Measurements from ENCODE around the gene OR2V2.
"Not testable (repeated sequence)": the region's sequence is repeated elsewhere in the genome, so short reads cannot be mapped to it uniquely, and the experiment has no call there.

OR2V2 gene

DNA sequence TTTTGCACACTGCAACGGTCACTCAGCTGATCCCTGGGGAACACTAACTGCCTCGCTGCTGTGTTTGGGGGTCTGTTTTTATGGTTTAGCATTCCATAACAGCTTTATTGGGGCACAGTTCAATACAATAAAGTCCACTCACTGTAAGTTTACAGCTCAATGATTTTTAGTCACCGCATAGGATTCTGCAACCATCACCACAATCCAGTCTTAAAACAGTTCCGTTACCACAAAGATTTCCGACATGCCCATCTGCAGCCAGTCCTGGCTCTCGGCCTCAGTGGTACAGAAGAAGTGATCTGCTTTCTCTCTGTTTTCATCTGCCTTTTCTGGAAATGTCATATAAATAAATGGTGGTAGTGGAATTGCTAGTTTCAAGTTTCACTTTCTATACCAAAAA lies 23.6 kb downstream of the OR2V2 start:
- DNase-seq, result no peak

- no peak for DNase-seq
Measured at GRCh38 chr5:181171782-181172181, 24.4 kb downstream of the OR2V2 start.

DNA sequence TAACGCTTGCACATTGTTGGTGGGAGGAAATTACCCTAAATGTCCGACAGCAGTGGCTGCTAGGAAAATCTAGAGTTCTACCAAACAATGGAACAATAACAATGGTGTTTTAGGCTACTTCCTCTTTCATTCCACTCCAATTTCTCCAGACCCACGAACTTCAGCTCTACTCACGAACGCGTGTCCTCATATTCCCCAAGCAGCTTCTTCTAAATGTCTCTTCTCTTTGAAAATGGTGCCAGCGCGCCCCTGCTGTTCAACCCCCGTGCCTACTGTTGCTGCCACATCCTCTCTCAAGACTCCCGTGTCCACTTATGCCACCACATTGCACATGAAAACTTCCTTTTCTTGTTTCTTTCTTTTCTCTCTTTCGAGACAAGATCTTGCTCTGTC lies 25.6 kb downstream of the OR2V2 start:
- DNase-seq, result no peak

DNA sequence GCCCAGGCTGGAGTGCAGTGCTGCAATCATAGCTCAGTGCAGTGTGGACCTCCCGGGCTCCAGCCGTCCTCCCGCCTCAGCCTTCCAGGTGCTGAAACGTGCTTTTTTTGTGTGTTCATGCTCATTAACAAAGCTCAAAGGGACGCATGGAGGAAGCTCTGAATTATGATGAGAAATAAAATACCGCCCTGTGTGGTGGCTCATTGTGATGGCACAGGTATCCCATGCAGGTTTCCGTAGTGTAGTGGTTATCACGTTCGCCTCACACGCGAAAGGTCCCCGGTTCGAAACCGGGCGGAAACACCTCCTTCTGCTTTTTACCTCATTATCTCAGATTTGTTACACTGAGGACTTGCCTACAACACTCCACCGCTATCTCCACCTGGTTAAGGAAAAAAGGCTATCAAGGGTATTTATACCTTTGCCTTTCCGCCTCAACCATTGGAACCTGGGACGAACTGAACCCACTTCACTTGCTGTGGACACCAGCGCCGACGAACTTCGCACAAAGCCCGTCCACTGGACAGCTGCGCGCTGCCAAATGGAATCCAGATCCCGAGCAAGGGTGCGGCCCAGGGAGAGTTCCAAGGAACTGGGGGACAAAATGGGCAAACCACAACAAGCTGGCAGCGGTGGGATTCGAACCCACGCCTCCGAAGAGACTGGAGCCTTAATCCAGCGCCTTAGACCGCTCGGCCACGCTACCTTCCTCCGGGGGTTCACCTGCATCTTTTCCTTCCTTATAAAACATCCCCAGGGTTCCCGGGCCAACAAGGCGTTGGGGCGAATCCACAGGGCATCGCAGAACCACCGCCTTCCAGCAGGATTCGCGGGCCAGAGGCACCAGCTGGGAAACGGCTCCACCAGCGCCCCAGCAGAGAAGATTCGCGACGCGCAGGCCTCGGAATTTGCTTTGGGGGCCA lies 26.3 kb downstream of the OR2V2 start:
- no peak for DNase-seq

GRCh38 chr5:181176254-181176952 lies 29.0 kb downstream of the OR2V2 start:
- DNase-seq, result no peak

DNA sequence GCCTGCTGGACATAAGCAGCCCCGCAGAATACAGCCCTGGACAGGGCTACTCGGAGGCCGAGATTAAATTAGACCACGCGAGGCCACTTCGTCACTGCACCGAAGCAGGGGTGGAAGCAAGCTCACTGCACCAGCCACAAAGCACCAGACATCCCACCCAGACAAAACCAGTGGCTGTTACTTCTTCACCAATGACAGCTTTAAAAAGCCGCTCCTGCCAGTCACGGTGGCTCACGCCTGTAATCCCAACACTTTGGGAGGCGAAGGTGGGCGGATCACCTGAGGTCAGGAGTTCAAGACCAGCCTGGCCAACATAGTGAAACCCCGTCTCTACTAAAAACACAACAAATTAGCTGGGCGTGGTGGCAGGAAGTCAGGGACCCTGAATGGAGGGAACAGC lies 30.2 kb downstream of the OR2V2 start:
- DNase-seq, result not testable (repeated sequence)

GRCh38 chr5:181181650-181182565 lies 34.5 kb downstream of the OR2V2 start:
- no peak for DNase-seq

DNA sequence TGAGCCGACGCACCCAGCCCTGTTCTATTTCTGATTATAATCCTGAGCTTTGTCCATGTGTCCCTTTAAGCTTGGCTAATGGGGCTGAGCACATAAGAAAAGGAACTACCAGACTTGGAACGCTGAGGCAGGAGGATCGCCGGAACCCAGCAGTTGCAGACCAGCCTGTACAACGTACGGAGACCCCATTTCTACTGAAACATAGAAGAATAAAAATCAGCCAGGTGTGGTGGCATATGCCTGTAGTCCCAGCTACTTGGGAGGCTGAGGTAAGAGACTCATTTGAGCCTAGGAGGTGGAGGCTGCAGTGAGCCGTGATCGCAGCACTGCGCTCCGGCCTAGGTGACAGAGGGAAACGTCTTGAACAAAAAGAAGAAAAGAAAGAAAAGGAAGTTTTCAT lies 35.3 kb downstream of the OR2V2 start:
- no peak for DNase-seq

DNA sequence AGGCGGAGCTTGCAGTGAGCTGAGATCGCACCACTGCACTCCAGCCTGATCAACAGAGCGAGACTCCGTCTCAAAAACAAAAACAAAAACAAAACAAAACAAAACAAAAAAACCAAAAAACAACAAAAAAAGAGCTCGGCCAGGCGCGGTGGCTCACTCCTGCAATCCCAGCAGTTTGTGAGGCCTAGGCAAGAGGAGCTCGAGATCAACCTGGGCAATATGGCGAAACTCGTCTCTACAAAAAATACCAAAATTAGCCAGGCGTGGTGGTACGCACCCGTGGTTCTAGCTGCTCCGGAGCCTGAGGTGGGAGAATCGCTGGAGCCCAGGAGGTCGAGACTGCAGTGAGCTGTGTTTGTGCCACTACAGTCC lies 37.4 kb downstream of the OR2V2 start:
- no peak for DNase-seq

DNA sequence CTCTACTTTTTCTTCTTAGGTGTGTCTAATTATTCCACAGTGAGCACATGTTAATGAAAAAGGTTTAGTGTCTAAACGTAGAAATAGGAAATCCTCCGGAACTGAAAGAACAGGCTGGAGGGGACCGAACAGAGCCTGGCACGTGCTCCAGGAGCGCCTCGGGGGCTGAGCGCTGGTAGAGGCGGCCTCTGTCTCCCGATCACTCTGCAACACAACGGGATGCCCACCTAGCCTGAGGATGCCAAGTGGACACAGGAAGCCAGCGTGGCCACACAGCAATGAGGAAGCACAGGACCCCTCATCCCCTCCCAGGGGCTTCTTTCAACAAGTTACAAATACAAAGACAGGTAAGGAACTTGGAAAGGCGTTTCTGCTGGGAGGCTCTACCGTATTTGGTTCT lies 38.2 kb downstream of the OR2V2 start:
- no peak for DNase-seq

GRCh38 chr5:181186022-181186421 lies 38.6 kb downstream of the OR2V2 start:
- no peak for DNase-seq

- no peak for DNase-seq
Measured at GRCh38 chr5:181186986-181187499, 39.7 kb downstream of the OR2V2 start.

- DNase-seq, result no peak
Measured at GRCh38 chr5:181187500-181188213, 40.3 kb downstream of the OR2V2 start.

- DNase-seq, result no peak
Measured at GRCh38 chr5:181188700-181189362, 41.4 kb downstream of the OR2V2 start.

GRCh38 chr5:181189363-181189961 lies 42.1 kb downstream of the OR2V2 start:
- DNase-seq, result no peak

- no peak for DNase-seq
Measured at GRCh38 chr5:181189962-181190710, 42.8 kb downstream of the OR2V2 start.

DNA sequence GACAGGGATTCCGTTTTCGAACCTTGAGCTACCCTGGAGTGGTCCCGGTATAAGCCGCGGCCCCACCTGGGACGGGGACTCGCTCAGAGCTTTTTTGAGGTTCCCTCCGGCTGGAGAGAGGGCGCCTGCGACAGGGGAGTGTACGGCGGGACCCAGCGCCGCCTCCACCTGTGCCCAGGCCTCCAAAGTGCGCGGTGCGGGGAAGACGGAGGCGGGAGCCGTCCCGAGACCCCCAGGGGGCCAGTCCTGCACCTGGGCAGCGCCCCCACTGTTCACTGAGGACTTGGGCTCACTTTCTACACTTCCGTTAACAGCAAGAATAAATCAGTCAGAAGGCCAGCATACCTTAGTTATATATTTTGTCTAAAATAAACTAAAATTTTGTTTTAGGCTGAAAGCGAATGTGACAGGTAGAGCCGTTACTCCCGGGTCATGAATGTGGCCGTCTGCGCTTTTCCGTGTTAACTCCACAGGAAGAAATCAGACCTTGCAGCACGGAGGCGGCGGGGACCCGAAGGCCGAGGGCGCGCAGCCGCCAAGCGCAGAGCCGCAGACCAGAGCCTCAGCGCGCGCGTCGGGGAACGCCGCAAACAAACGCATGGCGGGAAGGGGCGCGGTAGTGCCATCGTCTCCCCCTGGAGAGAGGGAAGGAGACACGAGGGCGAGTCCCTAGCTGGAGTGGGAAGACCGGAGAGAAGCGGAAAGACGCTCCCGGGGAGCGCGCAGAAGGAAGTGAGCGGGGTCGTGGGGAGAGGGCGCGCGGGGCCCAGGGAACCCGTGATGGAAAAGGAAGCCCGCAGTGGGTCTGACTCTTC lies 43.5 kb downstream of the OR2V2 start:
- no peak for DNase-seq

DNA sequence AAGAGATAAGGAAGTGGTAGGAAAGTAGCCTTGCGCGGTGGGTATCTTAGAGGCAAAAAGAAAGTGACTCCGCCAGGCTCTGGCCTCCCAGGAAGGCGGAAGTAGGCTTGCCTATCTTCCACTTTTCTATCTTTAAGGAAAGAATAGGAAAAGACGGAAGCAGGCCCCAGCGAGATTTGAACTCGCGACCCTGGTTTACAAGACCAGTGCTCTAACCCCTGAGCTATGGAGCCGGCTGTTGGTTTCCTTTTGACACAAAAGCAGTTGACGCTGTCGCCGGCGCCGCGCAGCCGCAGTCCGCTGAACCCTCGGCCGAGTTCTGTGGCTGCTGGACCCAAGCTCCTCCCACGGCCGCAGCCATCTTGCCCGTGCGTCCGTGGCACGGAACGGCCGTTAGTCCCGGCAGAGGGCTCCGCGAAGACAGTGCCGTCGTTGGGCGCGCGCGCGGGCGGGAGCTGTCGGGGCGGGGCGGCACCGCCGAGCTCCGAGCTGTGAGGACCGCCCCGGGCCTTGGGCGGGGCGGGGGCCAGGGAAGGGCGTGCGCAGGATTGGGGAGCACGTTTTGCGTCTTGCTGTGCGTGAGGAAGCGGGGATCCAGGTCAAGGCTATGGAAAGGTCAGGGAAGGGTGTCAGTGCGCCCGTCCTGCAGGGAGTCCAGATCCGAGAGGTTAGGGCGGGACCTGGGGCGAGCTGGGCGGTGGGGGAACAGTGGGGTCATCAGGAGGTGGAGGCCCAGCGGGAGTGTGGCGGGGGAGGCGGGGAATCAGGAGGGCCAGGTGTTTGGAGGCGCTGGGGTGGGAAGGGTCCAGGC lies 44.3 kb downstream of the OR2V2 start:
- no peak for DNase-seq
